ENCODE results near the gene SLC6A8.
A peak's percentile ranks its signal among the peaks of the same experiment; 100 is the strongest.
"Not testable (repeated sequence)": the region's sequence is repeated elsewhere in the genome, so short reads cannot be mapped to it uniquely, and the experiment has no call there.

SLC6A8 gene

DNA sequence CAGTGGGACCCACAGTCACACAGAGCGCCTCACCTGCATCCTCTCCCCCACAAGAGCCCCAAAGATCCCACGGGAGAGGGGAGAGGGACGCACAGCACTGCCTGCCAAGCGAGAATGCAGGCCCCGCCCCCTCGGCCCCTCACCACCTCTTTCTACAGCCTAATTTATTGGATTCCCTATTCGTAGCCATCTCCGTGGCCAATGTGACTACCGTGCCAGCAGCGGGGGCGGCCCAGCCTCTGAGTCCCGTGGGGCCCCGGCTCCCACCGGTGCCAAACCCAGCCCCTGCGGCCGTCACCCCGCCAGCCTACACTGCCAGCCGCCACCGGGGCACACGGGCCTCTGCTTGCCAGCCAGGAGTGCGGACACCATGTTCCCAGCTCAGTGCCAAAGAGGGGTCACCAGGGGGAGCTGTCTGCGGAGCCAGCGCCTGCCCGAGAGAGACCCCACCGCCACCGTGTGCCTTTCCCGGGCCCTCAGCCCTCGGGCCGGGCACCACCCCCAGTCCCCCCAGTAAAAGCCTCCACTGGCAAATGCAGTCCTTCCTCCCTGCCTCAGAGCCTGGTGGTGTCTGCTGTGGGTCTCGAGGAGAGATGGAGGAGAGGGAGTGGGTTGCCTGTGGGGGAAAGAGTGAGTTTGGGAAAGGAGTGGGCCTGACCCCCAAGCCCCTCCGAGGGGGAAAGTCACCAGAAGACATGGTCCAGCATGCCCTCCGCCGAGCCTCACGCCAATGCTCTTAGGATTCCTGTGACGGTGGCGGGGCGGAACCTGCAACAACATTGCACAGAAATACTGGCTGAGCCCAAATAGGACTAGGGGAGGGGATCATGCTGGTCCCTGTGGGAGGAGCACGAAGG is 56.7 kb downstream of the SLC6A8 start:
- H3K4me3 ChIP-seq = peak overlapping the region; percentile 57
- H3K27ac ChIP-seq = peak overlapping the region; percentile 62 to 84
- peak; percentile 77 for DNase-seq (ENCODE audit: low spot score)
- TF ChIP-seq, protein P1, sequence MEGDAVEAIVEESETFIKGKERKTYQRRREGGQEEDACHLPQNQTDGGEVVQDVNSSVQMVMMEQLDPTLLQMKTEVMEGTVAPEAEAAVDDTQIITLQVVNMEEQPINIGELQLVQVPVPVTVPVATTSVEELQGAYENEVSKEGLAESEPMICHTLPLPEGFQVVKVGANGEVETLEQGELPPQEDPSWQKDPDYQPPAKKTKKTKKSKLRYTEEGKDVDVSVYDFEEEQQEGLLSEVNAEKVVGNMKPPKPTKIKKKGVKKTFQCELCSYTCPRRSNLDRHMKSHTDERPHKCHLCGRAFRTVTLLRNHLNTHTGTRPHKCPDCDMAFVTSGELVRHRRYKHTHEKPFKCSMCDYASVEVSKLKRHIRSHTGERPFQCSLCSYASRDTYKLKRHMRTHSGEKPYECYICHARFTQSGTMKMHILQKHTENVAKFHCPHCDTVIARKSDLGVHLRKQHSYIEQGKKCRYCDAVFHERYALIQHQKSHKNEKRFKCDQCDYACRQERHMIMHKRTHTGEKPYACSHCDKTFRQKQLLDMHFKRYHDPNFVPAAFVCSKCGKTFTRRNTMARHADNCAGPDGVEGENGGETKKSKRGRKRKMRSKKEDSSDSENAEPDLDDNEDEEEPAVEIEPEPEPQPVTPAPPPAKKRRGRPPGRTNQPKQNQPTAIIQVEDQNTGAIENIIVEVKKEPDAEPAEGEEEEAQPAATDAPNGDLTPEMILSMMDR (IDR thresholded peaks at IDR 0.05) = no peak

- DNase-seq (ENCODE audit: low spot score); H3K4me3 ChIP-seq: not testable (repeated sequence)
- H3K27ac ChIP-seq = peak overlapping the region in 1 of 2 donors; percentile 84
These were observed 57.3 kb downstream of the SLC6A8 start for GRCh38 chrX:153745067-153745433.
